Measurements from ENCODE around the gene TADA2A.
"Not testable (repeated sequence)": the region's sequence is repeated elsewhere in the genome, so short reads cannot be mapped to it uniquely, and the experiment has no call there.

The TADA2A gene

GRCh38 chr17:37400505-37400904 lies 6.2 kb upstream of the TADA2A start:
- TF ChIP-seq CTCF (IDR thresholded peaks at IDR 0.05; ENCODE audit: low read depth, low read length), result no peak
- DNase-seq (ENCODE audit: extremely low read depth, low read depth), result no peak

- DNase-seq (ENCODE audit: extremely low read depth, low read depth), result not testable (repeated sequence)
Measured at GRCh38 chr17:37405522-37405921, 1.2 kb upstream of the TADA2A start.

- DNase-seq (ENCODE audit: extremely low read depth, low read depth), result no peak
- TF ChIP-seq CTCF (IDR thresholded peaks at IDR 0.05; ENCODE audit: low read depth, low read length), result no peak
Measured at GRCh38 chr17:37405955-37406634, 591 bp upstream of the TADA2A start.

- not testable (repeated sequence) for DNase-seq (ENCODE audit: extremely low read depth, low read depth)
Measured at GRCh38 chr17:37408145-37408479, 1.4 kb downstream of the TADA2A start.

- DNase-seq (ENCODE audit: extremely low read depth, low read depth), result no peak
- TF ChIP-seq CTCF (IDR thresholded peaks at IDR 0.05; ENCODE audit: low read depth, low read length), result no peak
Measured at GRCh38 chr17:37410357-37410756, 3.7 kb downstream of the TADA2A start.

- peak; percentile 13; the same call in 1 of the 2 replicates for TF ChIP-seq CTCF (IDR thresholded peaks at IDR 0.05; ENCODE audit: low read depth, low read length)
- no peak for DNase-seq (ENCODE audit: extremely low read depth, low read depth)
Measured at GRCh38 chr17:37413875-37414519, 7.3 kb downstream of the TADA2A start.

GRCh38 chr17:37417852-37418251 lies 11.2 kb downstream of the TADA2A start:
- TF ChIP-seq CTCF (IDR thresholded peaks at IDR 0.05; ENCODE audit: low read depth, low read length), result no peak
- no peak for DNase-seq (ENCODE audit: extremely low read depth, low read depth)

GRCh38 chr17:37422971-37423625 lies 16.4 kb downstream of the TADA2A start:
- TF ChIP-seq CTCF (IDR thresholded peaks at IDR 0.05; ENCODE audit: low read depth, low read length), result no peak
- DNase-seq (ENCODE audit: extremely low read depth, low read depth), result no peak
